Activated B cell treated with CpG ODN at 0.5 μM for 24 hours (primary cell): ENCODE measurements around the gene CCDC122. TPM values are rescaled to one million over a fixed set of nuclear protein-coding genes. Genes with fewer than 3 reads are reported as not detected.

Experiments used
- ATAC-seq: fragments of 200-7000 bp; cut with Tn5 transposase; one replicate; pipeline ENCODE4 v1.10.0; 2021; ENCODE audit warnings: low read depth, mild to moderate bottlenecking, moderate library complexity
- CTCF ChIA-PET: fragments of 350-600 bp; sonication (Branson Sonifier 250); formaldehyde crosslinking; loops from one replicate; lab custom pipeline; 2021; ENCODE audit warnings: antibody characterized with exemption; lab: Charles Lee
- POLR2A ChIA-PET: fragments of 350-600 bp; sonication (Branson Sonifier 250); formaldehyde crosslinking; loops from one replicate; lab custom pipeline; 2021; ENCODE audit warnings: antibody characterized with exemption; lab: Charles Lee
- DNase-seq: peaks from one replicate; pipeline ENCODE4 v3.0.0; 2022
- H3K27ac Mint-ChIP-seq: one replicate; pipeline ENCODE4 v1.8.0; 2020; ENCODE audit warnings: mixed read lengths
- H3K27me3 Mint-ChIP-seq: one replicate; pipeline ENCODE4 v1.8.0; 2021; ENCODE audit warnings: mixed read lengths
- H3K36me3 Mint-ChIP-seq: one replicate; pipeline ENCODE4 v1.8.0; 2021; ENCODE audit warnings: low read depth, mixed read lengths
- H3K4me1 Mint-ChIP-seq: one replicate; pipeline ENCODE4 v1.8.0; 2021; ENCODE audit warnings: mixed read lengths
- H3K4me3 Mint-ChIP-seq: one replicate; pipeline ENCODE4 v1.8.0; 2020; ENCODE audit warnings: mild to moderate bottlenecking, mixed read lengths
- H3K9me3 Mint-ChIP-seq: one replicate; pipeline ENCODE4 v1.8.0; 2020; ENCODE audit warnings: mixed read lengths
- CTCF ChIP-seq: fragments of 200-600 bp; IDR thresholded peaks from one replicate; pipeline ENCODE4 v1.8.0; 2022; ENCODE audit warnings: antibody characterized with exemption, mild to moderate bottlenecking
- intact Hi-C: fragments of 100-400 bp; cut with micrococcal nuclease; formaldehyde crosslinking; loops from one replicate; pipeline ENCODE4 v1.15.1; 2024
- total RNA-seq: library from RNA; stranded (reverse); gene quantifications from 2 replicates; pipeline ENCODE4 v1.2.3, GENCODE V29; 2022

CCDC122 gene
- total RNA-seq = 7.1 and 8.0 TPM in 2 replicates

GRCh38 chr13:43878892-43879754 lies at the start of gene CCDC122:
TSS of gene CCDC122 (minus strand) at chr13:43879740. CDS start at chr13:43869376, 10,364 bp downstream.
- H3K27ac Mint-ChIP-seq = peak within 1 kb of the TSS; percentile 93
- ChIA-PET POLR2A (interaction anchor here (0.6 to 2.3 kb wide), 13 partner anchors 12 to 1607 kb away, joined by 3 to 12 read pairs (median 4); partner anchors contain the start of genes AKAP11, EPSTI1 and TPT1), CTCF (interaction anchor here (1.5 kb wide), 1 partner anchor 907 kb away, joined by 3 read pairs; no protein-coding TSS in a partner anchor)
- no peaks in the 10 kb centered on the region for H3K9me3 Mint-ChIP-seq
- intact Hi-C loops = loop anchor here (1.0 to 5.0 kb wide), 8 partner anchors 263 to 1832 kb away; partner anchors contain the start of genes AKAP11, DGKH, GPALPP1 and NUFIP1
- no peaks in the 10 kb centered on the region for H3K27me3 Mint-ChIP-seq
- peak within 1 kb of the TSS; percentile 93 for H3K4me3 Mint-ChIP-seq
- ATAC-seq (peak; percentile 86), DNase-seq (peak; percentile 83)
- no peak for TF ChIP-seq CTCF
- H3K36me3 Mint-ChIP-seq = peaks cover 3% of the 10 kb centered on the region
- H3K4me1 Mint-ChIP-seq = peaks cover 32% of the 10 kb centered on the region

GRCh38 chr13:43924549-43925245 lies 45.2 kb upstream of the CCDC122 start:
- intact Hi-C loops = no loop called here
- no peak for DNase-seq
- H3K27ac Mint-ChIP-seq = no peak overlapping the region
- ChIA-PET POLR2A (no interaction called here), CTCF (interaction anchor here (1.5 kb wide), 1 partner anchor 17 kb away, joined by 4 read pairs; no protein-coding TSS in a partner anchor)
- no peaks in the 10 kb centered on the region for H3K9me3 Mint-ChIP-seq
- no peaks in the 10 kb centered on the region for H3K36me3 Mint-ChIP-seq
- H3K4me3 Mint-ChIP-seq = no peak overlapping the region
- peaks cover 31% of the 10 kb centered on the region for H3K27me3 Mint-ChIP-seq
- peak; percentile 14 for ATAC-seq
- peaks cover 9% of the 10 kb centered on the region for H3K4me1 Mint-ChIP-seq
- no peak for TF ChIP-seq CTCF

GRCh38 chr13:43920965-43921674 lies 41.6 kb upstream of the CCDC122 start:
- H3K36me3 Mint-ChIP-seq = no peaks in the 10 kb centered on the region
- no peaks in the 10 kb centered on the region for H3K9me3 Mint-ChIP-seq
- ATAC-seq = no peak
- peaks cover 9% of the 10 kb centered on the region for H3K4me1 Mint-ChIP-seq
- intact Hi-C loops = no loop called here
- H3K27me3 Mint-ChIP-seq = peaks cover 42% of the 10 kb centered on the region
- POLR2A ChIA-PET = no interaction called here
- CTCF ChIA-PET = interaction anchor here (1.3 kb wide), 1 partner anchor 130 kb away, joined by 3 read pairs; no protein-coding TSS in a partner anchor
- no peak overlapping the region for H3K27ac Mint-ChIP-seq
- no peak for DNase-seq
- TF ChIP-seq CTCF = no peak
- no peak overlapping the region for H3K4me3 Mint-ChIP-seq

GRCh38 chr13:43918636-43919035 lies 39.1 kb upstream of the CCDC122 start:
- TF ChIP-seq CTCF = no peak
- POLR2A ChIA-PET = no interaction called here
- ATAC-seq (no peak), DNase-seq (no peak)
- Mint-ChIP-seq H3K9me3 (no peaks in the 10 kb centered on the region), H3K4me3 (no peak overlapping the region), H3K4me1 (no peaks in the 10 kb centered on the region), H3K27me3 (peaks cover 43% of the 10 kb centered on the region), H3K36me3 (no peaks in the 10 kb centered on the region), H3K27ac (no peak overlapping the region)
- intact Hi-C loops = no loop called here
- CTCF ChIA-PET = no interaction called here
